ENCODE data around the gene ADGRD1. TPM values are rescaled to one million over a fixed set of nuclear protein-coding genes. Genes with fewer than 3 reads are reported as not detected.

Gene ADGRD1
- total and polyA plus RNA-seq, 2 donors, result 0.94 to 2.1 TPM

GRCh38 chr12:131094831-131095805 lies 141.4 kb downstream of the ADGRD1 start:
- Histone ChIP-seq H3K4me3 (ENCODE audit: low read length in 2 of 2) (no peak overlapping the region), H3K4me1 (ENCODE audit: control insufficient read depth in 2 of 2, insufficient read depth in 2 of 2, low read length in 2 of 2) (peaks cover 0 to 19% of the 10 kb centered on the region in 2 donors), H3K36me3 (ENCODE audit: control insufficient read depth in 2 of 2, insufficient read depth in 2 of 2, low read length in 1 of 2) (no peaks in the 10 kb centered on the region), H3K27me3 (ENCODE audit: control insufficient read depth in 2 of 2, insufficient read depth in 1 of 2, low read length in 1 of 2) (peaks cover 0 to 2% of the 10 kb centered on the region in 2 donors), H3K9me3 (ENCODE audit: control insufficient read depth in 2 of 2, insufficient read depth in 1 of 2, low read length in 1 of 2) (no peaks in the 10 kb centered on the region), H3K27ac (ENCODE audit: low read depth in 1 of 2, low read length in 1 of 2) (no peak overlapping the region)
- 90% methylated on average over 25 of the region's 25 CpGs for WGBS
- DNase-seq (ENCODE audit: low read depth in 6 of 9, low spot score in 9 of 9), result no peak

GRCh38 chr12:131095826-131096680 lies 142.3 kb downstream of the ADGRD1 start:
- Histone ChIP-seq H3K4me3 (ENCODE audit: low read length in 2 of 2) (no peak overlapping the region), H3K27ac (ENCODE audit: low read depth in 1 of 2, low read length in 1 of 2) (no peak overlapping the region), H3K36me3 (ENCODE audit: control insufficient read depth in 2 of 2, insufficient read depth in 2 of 2, low read length in 1 of 2) (no peaks in the 10 kb centered on the region), H3K9me3 (ENCODE audit: control insufficient read depth in 2 of 2, insufficient read depth in 1 of 2, low read length in 1 of 2) (no peaks in the 10 kb centered on the region), H3K4me1 (ENCODE audit: control insufficient read depth in 2 of 2, insufficient read depth in 2 of 2, low read length in 2 of 2) (peaks cover 0 to 19% of the 10 kb centered on the region in 2 donors), H3K27me3 (ENCODE audit: control insufficient read depth in 2 of 2, insufficient read depth in 1 of 2, low read length in 1 of 2) (peaks cover 0 to 2% of the 10 kb centered on the region in 2 donors)
- DNase-seq (ENCODE audit: low read depth in 6 of 9, low spot score in 9 of 9), result no peak
- 90% methylated on average over 26 of the region's 26 CpGs for WGBS

DNA sequence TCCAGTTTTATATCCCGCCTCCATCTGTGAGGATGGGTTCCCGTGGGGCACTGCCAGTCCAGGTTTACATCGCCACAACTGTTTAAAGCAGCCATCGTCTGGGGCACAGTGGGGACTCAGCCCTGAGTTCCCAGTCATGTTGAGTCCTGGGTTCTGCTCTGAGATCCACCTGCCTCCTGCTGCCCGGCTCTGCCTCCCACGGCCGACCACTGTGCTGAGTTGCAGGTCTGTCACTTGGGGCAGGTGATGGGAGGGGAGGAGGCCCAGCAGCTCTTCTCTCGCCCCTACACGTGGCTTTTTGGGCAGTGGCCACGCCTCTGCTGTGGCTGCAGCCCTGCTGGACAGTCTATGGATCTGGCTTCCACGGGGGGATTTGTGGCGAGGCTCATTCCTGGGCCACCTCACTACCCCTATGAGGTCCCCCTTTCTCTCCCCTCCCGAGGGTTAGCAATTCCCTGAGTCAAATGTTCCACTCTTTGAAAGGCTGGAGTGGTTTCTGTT lies 143.0 kb downstream of the ADGRD1 start:
- peaks cover 0 to 19% of the 10 kb centered on the region in 2 donors for H3K4me1 ChIP-seq (ENCODE audit: control insufficient read depth in 2 of 2, insufficient read depth in 2 of 2, low read length in 2 of 2)
- H3K27me3 ChIP-seq (ENCODE audit: control insufficient read depth in 2 of 2, insufficient read depth in 1 of 2, low read length in 1 of 2), result peaks cover 0 to 2% of the 10 kb centered on the region in 2 donors
- no peak for DNase-seq (ENCODE audit: low read depth in 6 of 9, low spot score in 9 of 9)
- H3K36me3 ChIP-seq (ENCODE audit: control insufficient read depth in 2 of 2, insufficient read depth in 2 of 2, low read length in 1 of 2), result no peaks in the 10 kb centered on the region
- H3K9me3 ChIP-seq (ENCODE audit: control insufficient read depth in 2 of 2, insufficient read depth in 1 of 2, low read length in 1 of 2), result no peaks in the 10 kb centered on the region
- 92% methylated on average over 13 of the region's 13 CpGs for WGBS
- H3K4me3 ChIP-seq (ENCODE audit: low read length in 2 of 2), result no peak overlapping the region
- no peak overlapping the region for H3K27ac ChIP-seq (ENCODE audit: low read depth in 1 of 2, low read length in 1 of 2)

DNA sequence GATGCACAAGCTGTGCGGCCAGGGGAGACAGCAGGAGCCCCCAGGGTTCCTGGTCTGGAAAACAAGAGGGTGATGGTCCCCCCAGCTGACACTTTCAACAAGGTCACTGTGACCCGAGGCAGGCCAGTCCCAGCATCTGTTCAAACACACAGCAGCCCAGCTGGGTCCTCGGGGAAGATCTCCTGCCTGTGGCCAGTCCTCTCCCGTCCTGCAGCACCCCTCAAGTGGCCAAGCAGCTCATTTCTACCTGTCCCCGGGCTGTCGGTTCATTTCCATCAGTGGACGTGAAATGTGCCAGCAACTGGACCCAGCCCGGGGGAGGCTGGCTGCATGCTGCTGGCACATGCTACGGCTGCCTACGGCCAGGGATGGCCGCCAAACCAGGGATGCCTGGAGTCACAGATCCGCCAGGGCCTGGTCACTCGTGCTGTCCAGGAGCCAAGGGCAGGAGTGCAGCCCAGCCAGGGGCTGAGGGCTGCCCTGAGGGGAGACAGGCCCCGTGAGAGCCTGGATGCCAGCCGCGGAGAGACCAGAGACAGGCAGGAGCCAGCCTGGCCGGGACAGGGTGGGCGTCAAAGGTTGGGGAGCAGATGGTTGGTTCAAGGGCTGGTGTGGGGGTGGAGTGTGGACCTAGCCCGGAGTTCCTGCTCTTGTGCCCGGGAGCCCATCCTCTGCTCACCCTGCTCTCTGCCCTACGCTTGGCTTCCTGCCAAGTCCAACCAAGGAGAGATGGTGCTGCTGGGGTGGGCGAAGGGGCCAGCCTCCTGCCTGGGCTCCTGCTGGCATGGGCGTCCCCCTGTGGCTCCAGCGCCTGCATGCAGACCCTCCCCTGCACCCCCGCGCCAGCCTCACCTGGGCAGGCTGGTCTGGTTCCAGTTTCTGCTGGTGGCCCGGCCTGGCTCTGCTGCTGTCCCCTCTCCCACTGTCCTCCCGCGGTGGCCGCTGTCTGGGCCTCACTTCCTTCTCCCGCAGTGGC lies 143.8 kb downstream of the ADGRD1 start:
- H3K27me3 ChIP-seq (ENCODE audit: control insufficient read depth in 2 of 2, insufficient read depth in 1 of 2, low read length in 1 of 2), result peaks cover 0 to 2% of the 10 kb centered on the region in 2 donors
- H3K4me3 ChIP-seq (ENCODE audit: low read length in 2 of 2), result no peak overlapping the region
- DNase-seq (ENCODE audit: low read depth in 6 of 9, low spot score in 9 of 9), result no peak
- H3K9me3 ChIP-seq (ENCODE audit: control insufficient read depth in 2 of 2, insufficient read depth in 1 of 2, low read length in 1 of 2), result no peaks in the 10 kb centered on the region
- H3K4me1 ChIP-seq (ENCODE audit: control insufficient read depth in 2 of 2, insufficient read depth in 2 of 2, low read length in 2 of 2), result peaks cover 0 to 17% of the 10 kb centered on the region in 2 donors
- no peak overlapping the region for H3K27ac ChIP-seq (ENCODE audit: low read depth in 1 of 2, low read length in 1 of 2)
- no peaks in the 10 kb centered on the region for H3K36me3 ChIP-seq (ENCODE audit: control insufficient read depth in 2 of 2, insufficient read depth in 2 of 2, low read length in 1 of 2)
- 90% methylated on average over 31 of the region's 31 CpGs for WGBS

GRCh38 chr12:131098178-131098981 lies 144.7 kb downstream of the ADGRD1 start:
- H3K4me1 ChIP-seq (ENCODE audit: control insufficient read depth in 2 of 2, insufficient read depth in 2 of 2, low read length in 2 of 2), result peaks cover 0 to 18% of the 10 kb centered on the region in 2 donors
- WGBS, result 94% methylated on average over 19 of the region's 19 CpGs
- H3K36me3 ChIP-seq (ENCODE audit: control insufficient read depth in 2 of 2, insufficient read depth in 2 of 2, low read length in 1 of 2), result no peaks in the 10 kb centered on the region
- no peak overlapping the region for H3K4me3 ChIP-seq (ENCODE audit: low read length in 2 of 2)
- no peak overlapping the region for H3K27ac ChIP-seq (ENCODE audit: low read depth in 1 of 2, low read length in 1 of 2)
- no peaks in the 10 kb centered on the region for H3K9me3 ChIP-seq (ENCODE audit: control insufficient read depth in 2 of 2, insufficient read depth in 1 of 2, low read length in 1 of 2)
- DNase-seq (ENCODE audit: low read depth in 6 of 9, low spot score in 9 of 9), result no peak
- peaks cover 0 to 1% of the 10 kb centered on the region in 2 donors for H3K27me3 ChIP-seq (ENCODE audit: control insufficient read depth in 2 of 2, insufficient read depth in 1 of 2, low read length in 1 of 2)

DNA sequence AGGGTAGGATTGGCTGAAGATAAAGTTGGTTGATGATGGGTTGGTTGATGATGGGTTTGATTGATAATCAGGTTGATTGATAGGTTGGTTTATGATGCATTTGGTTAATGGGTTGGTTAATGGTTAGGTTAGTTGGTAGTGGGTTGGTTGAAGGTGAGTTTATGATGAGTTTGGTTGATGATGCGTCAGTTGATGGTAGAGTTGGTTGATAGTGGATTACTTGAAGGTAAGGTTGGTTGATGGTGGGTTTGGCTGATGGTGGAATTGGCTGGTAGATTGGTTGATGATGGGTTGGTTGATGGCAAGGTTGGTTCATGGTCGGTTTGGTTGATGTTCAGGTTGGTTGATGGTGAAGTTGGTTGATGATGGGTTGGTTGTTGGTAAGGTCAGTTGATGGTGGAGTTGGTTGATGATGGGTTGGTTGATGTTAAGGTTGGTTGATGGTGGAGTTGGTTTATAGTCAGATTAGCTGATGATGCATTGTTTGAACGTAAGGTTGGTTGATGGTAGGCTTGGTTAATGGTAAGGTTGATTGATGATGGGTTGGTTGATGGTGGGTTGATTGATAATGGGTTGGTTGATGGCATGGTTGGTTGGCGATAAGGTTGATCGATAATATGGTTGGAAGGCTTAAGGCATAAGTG lies 146.4 kb downstream of the ADGRD1 start:
- WGBS, result 96% methylated on average over 5 of the region's 5 CpGs
- Histone ChIP-seq H3K9me3 (ENCODE audit: control insufficient read depth in 2 of 2, insufficient read depth in 1 of 2, low read length in 1 of 2) (no peaks in the 10 kb centered on the region), H3K4me1 (ENCODE audit: control insufficient read depth in 2 of 2, insufficient read depth in 2 of 2, low read length in 2 of 2) (peaks cover 0 to 28% of the 10 kb centered on the region in 2 donors), H3K4me3 (ENCODE audit: low read length in 2 of 2) (no peak overlapping the region), H3K27ac (ENCODE audit: low read depth in 1 of 2, low read length in 1 of 2) (no peak overlapping the region), H3K36me3 (ENCODE audit: control insufficient read depth in 2 of 2, insufficient read depth in 2 of 2, low read length in 1 of 2) (no peaks in the 10 kb centered on the region), H3K27me3 (ENCODE audit: control insufficient read depth in 2 of 2, insufficient read depth in 1 of 2, low read length in 1 of 2) (no peaks in the 10 kb centered on the region)
- DNase-seq (ENCODE audit: low read depth in 6 of 9, low spot score in 9 of 9), result no peak

GRCh38 chr12:131101006-131101405 lies 147.3 kb downstream of the ADGRD1 start:
- DNase-seq (ENCODE audit: low read depth in 6 of 9, low spot score in 9 of 9), result no peak
- peaks cover 0 to 34% of the 10 kb centered on the region in 2 donors for H3K4me1 ChIP-seq (ENCODE audit: control insufficient read depth in 2 of 2, insufficient read depth in 2 of 2, low read length in 2 of 2)
- no peak overlapping the region for H3K27ac ChIP-seq (ENCODE audit: low read depth in 1 of 2, low read length in 1 of 2)
- H3K9me3 ChIP-seq (ENCODE audit: control insufficient read depth in 2 of 2, insufficient read depth in 1 of 2, low read length in 1 of 2), result no peaks in the 10 kb centered on the region
- H3K36me3 ChIP-seq (ENCODE audit: control insufficient read depth in 2 of 2, insufficient read depth in 2 of 2, low read length in 1 of 2), result no peaks in the 10 kb centered on the region
- no peak overlapping the region for H3K4me3 ChIP-seq (ENCODE audit: low read length in 2 of 2)
- 94% methylated on average over 4 of the region's 4 CpGs for WGBS
- H3K27me3 ChIP-seq (ENCODE audit: control insufficient read depth in 2 of 2, insufficient read depth in 1 of 2, low read length in 1 of 2), result no peaks in the 10 kb centered on the region
